ENCODE data around the gene SGK1. TPM values are rescaled to one million over a fixed set of nuclear protein-coding genes. Genes with fewer than 3 reads are reported as not detected.
"Not testable (repeated sequence)": the region's sequence is repeated elsewhere in the genome, so short reads cannot be mapped to it uniquely, and the experiment has no call there.

The SGK1 gene
- total RNA-seq, 1 donor from 2014 or later: 91.0 TPM

GRCh38 chr6:134328138-134328537 is 10.2 kb upstream of the SGK1 start:
- Mint-ChIP-seq H3K27ac (ENCODE audit: unreplicated experiment) (no peak overlapping the region), H3K36me3 (ENCODE audit: low read depth) (peaks cover 2% of the 10 kb centered on the region), H3K4me3 (ENCODE audit: unreplicated experiment) (no peak overlapping the region), H3K4me1 (ENCODE audit: low read depth) (no peaks in the 10 kb centered on the region), H3K9me3 (ENCODE audit: low read depth) (peaks cover 3% of the 10 kb centered on the region), H3K27me3 (ENCODE audit: low read depth) (no peaks in the 10 kb centered on the region)
- TF ChIP-seq CTCF (IDR thresholded peaks at IDR 0.05): peak; percentile 18
- no peak for DNase-seq (ENCODE audit: low spot score)

- H3K4me3 Mint-ChIP-seq (ENCODE audit: unreplicated experiment): not testable (repeated sequence)
Measured at GRCh38 chr6:134326192-134326591, 8.3 kb upstream of the SGK1 start.

GRCh38 chr6:134324766-134325165 is 6.9 kb upstream of the SGK1 start:
- Mint-ChIP-seq H3K27me3 (ENCODE audit: low read depth) (no peaks in the 10 kb centered on the region), H3K36me3 (ENCODE audit: low read depth) (peaks cover 2% of the 10 kb centered on the region), H3K4me1 (ENCODE audit: low read depth) (peaks cover 5% of the 10 kb centered on the region), H3K4me3 (ENCODE audit: unreplicated experiment) (no peak overlapping the region), H3K27ac (ENCODE audit: unreplicated experiment) (no peak overlapping the region), H3K9me3 (ENCODE audit: low read depth) (peaks cover 3% of the 10 kb centered on the region)
- TF ChIP-seq CTCF (IDR thresholded peaks at IDR 0.05): no peak
- no peak for DNase-seq (ENCODE audit: low spot score)

More at GRCh38 chr6:134326192-134326591, 8.3 kb upstream of the SGK1 start:
- not testable (repeated sequence) for H3K9me3 Mint-ChIP-seq (ENCODE audit: low read depth); H3K4me1 Mint-ChIP-seq (ENCODE audit: low read depth); H3K27ac Mint-ChIP-seq (ENCODE audit: unreplicated experiment); H3K27me3 Mint-ChIP-seq (ENCODE audit: low read depth); H3K36me3 Mint-ChIP-seq (ENCODE audit: low read depth); DNase-seq (ENCODE audit: low spot score)

- no peak overlapping the region for H3K4me3 Mint-ChIP-seq (ENCODE audit: unreplicated experiment)
- H3K9me3 Mint-ChIP-seq (ENCODE audit: low read depth): peaks cover 3% of the 10 kb centered on the region
- DNase-seq (ENCODE audit: low spot score): no peak
- H3K4me1 Mint-ChIP-seq (ENCODE audit: low read depth): peaks cover 5% of the 10 kb centered on the region
- no peak overlapping the region for H3K27ac Mint-ChIP-seq (ENCODE audit: unreplicated experiment)
- TF ChIP-seq CTCF (IDR thresholded peaks at IDR 0.05): no peak
- no peaks in the 10 kb centered on the region for H3K27me3 Mint-ChIP-seq (ENCODE audit: low read depth)
- peaks cover 2% of the 10 kb centered on the region for H3K36me3 Mint-ChIP-seq (ENCODE audit: low read depth)
Measured at GRCh38 chr6:134324141-134324540, 6.2 kb upstream of the SGK1 start.

- no peaks in the 10 kb centered on the region for H3K27me3 Mint-ChIP-seq (ENCODE audit: low read depth)
- peaks cover 3% of the 10 kb centered on the region for H3K9me3 Mint-ChIP-seq (ENCODE audit: low read depth)
- DNase-seq (ENCODE audit: low spot score): no peak
- no peak overlapping the region for H3K27ac Mint-ChIP-seq (ENCODE audit: unreplicated experiment)
- no peak for TF ChIP-seq CTCF (IDR thresholded peaks at IDR 0.05)
- peaks cover 5% of the 10 kb centered on the region for H3K4me1 Mint-ChIP-seq (ENCODE audit: low read depth)
- H3K4me3 Mint-ChIP-seq (ENCODE audit: unreplicated experiment): no peak overlapping the region
- H3K36me3 Mint-ChIP-seq (ENCODE audit: low read depth): peaks cover 2% of the 10 kb centered on the region
Measured at GRCh38 chr6:134323698-134324097, 5.8 kb upstream of the SGK1 start.

GRCh38 chr6:134323294-134323693 is 5.4 kb upstream of the SGK1 start:
- Mint-ChIP-seq H3K27me3 (ENCODE audit: low read depth) (no peaks in the 10 kb centered on the region), H3K36me3 (ENCODE audit: low read depth) (peaks cover 2% of the 10 kb centered on the region), H3K27ac (ENCODE audit: unreplicated experiment) (no peak overlapping the region), H3K4me1 (ENCODE audit: low read depth) (peaks cover 6% of the 10 kb centered on the region), H3K4me3 (ENCODE audit: unreplicated experiment) (no peak overlapping the region), H3K9me3 (ENCODE audit: low read depth) (peaks cover 3% of the 10 kb centered on the region)
- DNase-seq (ENCODE audit: low spot score): no peak
- TF ChIP-seq CTCF (IDR thresholded peaks at IDR 0.05): no peak
